HUES48 (cell line): Measurements from ENCODE around the gene ZHX3.

ENCODE experiments used
- H3K27ac ChIP-seq: one replicate; pipeline ENCODE4 v1.7.0; 2013; ENCODE audit warnings: low read depth, low read length, inconsistent platforms
- H3K27me3 ChIP-seq: 2 replicates; pipeline ENCODE4 v1.6.1; 2013; ENCODE audit warnings: mild to moderate bottlenecking, low read length; ENCODE audit not compliant: control insufficient read depth, insufficient read depth
- H3K36me3 ChIP-seq: 2 replicates; pipeline ENCODE4 v1.6.1; 2013; ENCODE audit warnings: low read length; ENCODE audit not compliant: control insufficient read depth, insufficient read depth
- H3K4me1 ChIP-seq: 2 replicates; pipeline ENCODE4 v1.6.1; 2013; ENCODE audit warnings: mild to moderate bottlenecking, low read length; ENCODE audit not compliant: control insufficient read depth, insufficient read depth
- H3K4me3 ChIP-seq: 2 replicates; pipeline ENCODE4 v1.5.1; 2013; ENCODE audit warnings: mild to moderate bottlenecking, low read depth, low read length
- H3K9ac ChIP-seq: 2 replicates; pipeline ENCODE4 v1.6.1; 2013; ENCODE audit warnings: mild to moderate bottlenecking, low read depth, low read length, moderate library complexity
- H3K9me3 ChIP-seq: 2 replicates; pipeline ENCODE4 v1.6.1; 2013; ENCODE audit warnings: low read length; ENCODE audit not compliant: control insufficient read depth, insufficient read depth

Gene ZHX3

GRCh38 chr20:41142919-41143318, 174.6 kb downstream of the ZHX3 start:
- Histone ChIP-seq H3K9ac (no peak overlapping the region), H3K4me3 (no peak overlapping the region), H3K27me3 (no peaks in the 10 kb centered on the region), H3K9me3 (no peaks in the 10 kb centered on the region), H3K4me1 (peaks cover 41% of the 10 kb centered on the region), H3K27ac (no peak overlapping the region), H3K36me3 (peaks cover 19% of the 10 kb centered on the region)

GRCh38 chr20:41142245-41142644, 175.3 kb downstream of the ZHX3 start:
- Histone ChIP-seq H3K4me1 (peaks cover 39% of the 10 kb centered on the region), H3K27me3 (no peaks in the 10 kb centered on the region), H3K27ac (no peak overlapping the region), H3K4me3 (no peak overlapping the region), H3K9ac (no peak overlapping the region), H3K36me3 (peaks cover 19% of the 10 kb centered on the region), H3K9me3 (no peaks in the 10 kb centered on the region)

- Histone ChIP-seq H3K4me1 (peaks cover 42% of the 10 kb centered on the region), H3K36me3 (peaks cover 19% of the 10 kb centered on the region), H3K9ac (peak overlapping the region; percentile 3; the same call in 1 of the 2 replicates), H3K9me3 (no peaks in the 10 kb centered on the region), H3K27ac (no peak overlapping the region), H3K4me3 (0 out of 2 replicates have a peak overlapping the region, but pooled peaks have one; percentile 26), H3K27me3 (peaks cover 1% of the 10 kb centered on the region; the same call in 1 of the 2 replicates)
These were observed 176.2 kb downstream of the ZHX3 start for GRCh38 chr20:41141153-41141815.

GRCh38 chr20:41140226-41141133, 177.1 kb downstream of the ZHX3 start:
- Histone ChIP-seq H3K4me1 (peaks cover 49% of the 10 kb centered on the region), H3K4me3 (0 out of 2 replicates have a peak overlapping the region, but pooled peaks have one; percentile 26), H3K27ac (no peak overlapping the region), H3K27me3 (peaks cover 5% of the 10 kb centered on the region; the same call in 1 of the 2 replicates), H3K36me3 (peaks cover 19% of the 10 kb centered on the region), H3K9ac (no peak overlapping the region), H3K9me3 (no peaks in the 10 kb centered on the region)

- H3K9ac ChIP-seq, result 0 out of 2 replicates have a peak overlapping the region, but pooled peaks have one; percentile 12
- H3K4me1 ChIP-seq, result peaks cover 52% of the 10 kb centered on the region
- H3K27me3 ChIP-seq, result peaks cover 5% of the 10 kb centered on the region; the same call in 1 of the 2 replicates
- no peaks in the 10 kb centered on the region for H3K9me3 ChIP-seq
- peaks cover 16% of the 10 kb centered on the region for H3K36me3 ChIP-seq
- peak overlapping the region; percentile 92 for H3K4me3 ChIP-seq
- H3K27ac ChIP-seq, result no peak overlapping the region
These were observed 178.1 kb downstream of the ZHX3 start for GRCh38 chr20:41139227-41140093.

DNA sequence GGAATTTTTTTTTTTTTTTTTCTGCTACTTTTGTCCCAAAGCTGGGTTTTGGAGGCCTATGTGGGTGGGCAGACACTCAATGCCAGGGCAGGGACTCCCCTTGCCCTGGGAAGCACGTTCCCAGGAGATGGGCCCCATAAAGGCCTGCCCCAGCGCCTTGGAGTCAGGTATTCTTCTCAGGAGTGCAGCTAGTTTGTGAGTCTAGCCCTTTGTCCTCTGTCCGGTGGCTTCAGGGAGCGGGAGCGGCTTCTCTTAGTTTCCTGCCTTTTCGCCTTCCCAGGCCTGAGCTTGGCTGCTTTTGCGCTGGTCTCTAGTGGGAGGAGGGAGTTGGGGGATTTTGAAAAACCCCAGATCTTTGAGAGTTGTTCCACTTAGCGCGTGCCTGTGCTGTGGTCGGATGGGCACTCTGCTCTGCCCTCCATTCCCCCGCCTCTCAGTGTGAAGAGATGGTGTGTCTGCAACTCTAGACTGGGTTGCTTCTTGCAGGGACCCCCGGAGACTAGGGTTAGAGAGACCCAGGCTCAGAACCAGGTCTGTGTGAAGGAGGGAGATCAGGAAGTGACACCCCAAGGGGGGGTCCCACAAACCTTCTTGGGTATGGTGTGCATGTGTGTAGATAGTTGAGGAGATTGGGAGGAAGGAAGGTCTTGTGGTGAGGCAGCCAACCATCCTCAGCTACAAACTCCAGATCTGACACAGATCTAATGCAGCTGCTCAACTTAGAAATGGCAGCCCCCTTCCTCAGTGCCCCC, 178.9 kb downstream of the ZHX3 start:
- peaks cover 5% of the 10 kb centered on the region; the same call in 1 of the 2 replicates for H3K27me3 ChIP-seq
- H3K9ac ChIP-seq, result peak overlapping the region; percentile 96
- H3K27ac ChIP-seq, result peak overlapping the region; percentile 95
- H3K36me3 ChIP-seq, result 0 out of 2 replicates have a peak, but pooled peaks cover 8% of the 10 kb centered on the region
- peak overlapping the region; percentile 92 for H3K4me3 ChIP-seq
- peaks cover 52% of the 10 kb centered on the region for H3K4me1 ChIP-seq
- no peaks in the 10 kb centered on the region for H3K9me3 ChIP-seq

- Histone ChIP-seq H3K4me1 (peaks cover 47% of the 10 kb centered on the region), H3K27me3 (peaks cover 5% of the 10 kb centered on the region; the same call in 1 of the 2 replicates), H3K27ac (peak overlapping the region; percentile 95), H3K9ac (peak overlapping the region; percentile 96), H3K9me3 (no peaks in the 10 kb centered on the region), H3K36me3 (0 out of 2 replicates have a peak, but pooled peaks cover 8% of the 10 kb centered on the region), H3K4me3 (peak overlapping the region; percentile 92)
These were observed 179.7 kb downstream of the ZHX3 start for GRCh38 chr20:41137614-41138474.

- peaks cover 43% of the 10 kb centered on the region for H3K4me1 ChIP-seq
- H3K36me3 ChIP-seq, result 0 out of 2 replicates have a peak, but pooled peaks cover 8% of the 10 kb centered on the region
- peak within 1 kb of the TSS; percentile 92 for H3K4me3 ChIP-seq
- no peaks in the 10 kb centered on the region for H3K9me3 ChIP-seq
- peak within 1 kb of the TSS; percentile 96 for H3K9ac ChIP-seq
- H3K27ac ChIP-seq, result peak within 1 kb of the TSS; percentile 95
- peaks cover 5% of the 10 kb centered on the region; the same call in 1 of the 2 replicates for H3K27me3 ChIP-seq
These were observed 180.6 kb downstream of the ZHX3 start, which contains the start of gene PLCG1 for GRCh38 chr20:41136680-41137613. PLCG1 (plus strand) TSS chr20:41137543; CDS start chr20:41137642, 99 bp downstream.
